GM23248 (cell line): ENCODE data around the gene CGNL1.

Experiments used
- EZH2 ChIP-seq: fragments of 200-600 bp; sonication (generic); IDR thresholded peaks from 2 replicates; pipeline ENCODE4 v1.6.1; 2018; ENCODE audit warnings: antibody characterized with exemption, mild to moderate bottlenecking; ENCODE audit not compliant: insufficient read depth, poor library complexity, severe bottlenecking
- EZH2phosphoT487 ChIP-seq: fragments of 200-600 bp; sonication (generic); IDR thresholded peaks from 2 replicates; pipeline ENCODE4 v1.6.1; 2018; ENCODE audit warnings: antibody characterized with exemption, moderate library complexity, mild to moderate bottlenecking, low read depth; ENCODE audit not compliant: insufficient read depth

DNA sequence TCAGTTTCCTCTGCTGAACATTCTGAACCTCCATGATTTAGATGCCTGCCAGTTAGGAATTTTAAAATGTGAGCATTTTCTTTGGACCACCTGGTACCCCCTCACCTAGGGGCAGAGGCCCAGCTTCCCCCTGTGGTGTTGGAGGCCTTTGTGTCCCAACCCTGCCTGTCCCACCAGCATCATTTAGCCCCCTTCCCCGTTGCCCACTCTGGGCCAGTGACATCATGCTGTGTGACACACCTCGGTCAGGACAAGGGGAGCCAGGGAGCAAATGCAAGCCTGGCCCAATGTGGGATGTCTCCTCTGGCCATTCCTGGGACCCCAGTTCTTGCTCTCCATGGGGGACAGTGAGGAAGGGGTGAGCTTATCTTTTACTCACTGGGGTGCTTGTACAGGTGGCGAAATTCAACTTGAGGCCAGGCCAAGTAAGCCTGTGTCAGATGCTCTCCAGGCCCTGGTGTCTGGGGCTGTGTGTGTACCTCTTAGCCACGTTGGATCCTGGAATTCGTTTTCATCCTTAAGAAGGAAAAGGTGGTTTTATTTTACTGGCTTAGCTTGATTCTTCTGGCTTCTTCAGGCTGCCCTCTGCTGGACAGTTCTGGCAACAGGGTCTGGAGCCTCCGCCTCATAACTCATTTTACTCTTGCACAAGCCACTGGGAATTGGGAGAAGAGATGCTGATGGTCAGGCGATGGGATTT lies 165.7 kb downstream of the CGNL1 start:
- no peak for TF ChIP-seq EZH2phosphoT487
- TF ChIP-seq EZH2: no peak
